ENCODE data around the gene PNPLA7.

- TF ChIP-seq POLR2A (IDR thresholded peaks at IDR 0.05) = no peak
- no peak for TF ChIP-seq CTCF (IDR thresholded peaks at IDR 0.05)
These were observed 55.5 kb downstream of the PNPLA7 start for GRCh38 chr9:137494550-137495351.
